Mucosa of descending colon (tissue), 3 donors: ENCODE data around the gene RPS21. TPM values are rescaled to one million over a fixed set of nuclear protein-coding genes. Genes with fewer than 3 reads are reported as not detected.

Source experiments
- ATAC-seq: fragments of 200-7000 bp; cut with Tn5 transposase; one replicate; pipeline ENCODE4 v1.9.1; 2020; ENCODE audit warnings: mild to moderate bottlenecking, moderate library complexity
- DNase-seq, 3 donors: peaks; one replicate each; pipeline ENCODE4 v3.0.0-alpha.2; 2020
- H3K36me3 ChIP-seq: fragments of 200-600 bp; one replicate; pipeline ENCODE4 v1.8.0; 2021; ENCODE audit warnings: low read depth, mild to moderate bottlenecking
- H3K4me1 ChIP-seq: fragments of 200-600 bp; one replicate; pipeline ENCODE4 v1.8.0; 2021; ENCODE audit warnings: low read depth, mild to moderate bottlenecking
- H3K4me3 ChIP-seq: fragments of 200-600 bp; one replicate; pipeline ENCODE4 v1.8.0; 2021; ENCODE audit warnings: mild to moderate bottlenecking
- H3K9me3 ChIP-seq: fragments of 200-600 bp; one replicate; pipeline ENCODE4 v1.8.0; 2021; ENCODE audit warnings: mild to moderate bottlenecking
- intact Hi-C, 2 donors: fragments of 100-400 bp; cut with DNase I in 1 of 2; cut with micrococcal nuclease in 1 of 2; formaldehyde crosslinking; loops; one replicate each; pipeline versions ENCODE4 v1.11.0 to v1.11.1; 2022; cut with DNase I, micrococcal nuclease
- total RNA-seq, 3 donors: library from RNA; stranded (reverse); fragmentation: NEBNext Ultra II Directional in 2 of 3; extraction: Animal tissue kit (Norgen Biotek cat#: 25700) in 2 of 3; gene quantifications; one replicate each; pipeline versions ENCODE4 v1.2.1 to v1.2.4, GENCODE V29; 2021 to 2023
- TF ChIP-seq, protein P1 (sequence below): fragments of 200-600 bp; IDR thresholded peaks from one replicate; pipeline ENCODE4 v1.8.0; 2022; ENCODE audit warnings: antibody characterized with exemption, mild to moderate bottlenecking
- donor health status: DM: no; HTN: no; CAD: no; lungs with moderate emphysema.
- donor health status: DM: no; HTN: no; CAD: no.
- donor health status: DM: no; HTN: yes; CAD: no.

The RPS21 gene
- total RNA-seq, 3 donors from 2014 or later: 1,171 to 1,284 (median 1,191) TPM

DNA sequence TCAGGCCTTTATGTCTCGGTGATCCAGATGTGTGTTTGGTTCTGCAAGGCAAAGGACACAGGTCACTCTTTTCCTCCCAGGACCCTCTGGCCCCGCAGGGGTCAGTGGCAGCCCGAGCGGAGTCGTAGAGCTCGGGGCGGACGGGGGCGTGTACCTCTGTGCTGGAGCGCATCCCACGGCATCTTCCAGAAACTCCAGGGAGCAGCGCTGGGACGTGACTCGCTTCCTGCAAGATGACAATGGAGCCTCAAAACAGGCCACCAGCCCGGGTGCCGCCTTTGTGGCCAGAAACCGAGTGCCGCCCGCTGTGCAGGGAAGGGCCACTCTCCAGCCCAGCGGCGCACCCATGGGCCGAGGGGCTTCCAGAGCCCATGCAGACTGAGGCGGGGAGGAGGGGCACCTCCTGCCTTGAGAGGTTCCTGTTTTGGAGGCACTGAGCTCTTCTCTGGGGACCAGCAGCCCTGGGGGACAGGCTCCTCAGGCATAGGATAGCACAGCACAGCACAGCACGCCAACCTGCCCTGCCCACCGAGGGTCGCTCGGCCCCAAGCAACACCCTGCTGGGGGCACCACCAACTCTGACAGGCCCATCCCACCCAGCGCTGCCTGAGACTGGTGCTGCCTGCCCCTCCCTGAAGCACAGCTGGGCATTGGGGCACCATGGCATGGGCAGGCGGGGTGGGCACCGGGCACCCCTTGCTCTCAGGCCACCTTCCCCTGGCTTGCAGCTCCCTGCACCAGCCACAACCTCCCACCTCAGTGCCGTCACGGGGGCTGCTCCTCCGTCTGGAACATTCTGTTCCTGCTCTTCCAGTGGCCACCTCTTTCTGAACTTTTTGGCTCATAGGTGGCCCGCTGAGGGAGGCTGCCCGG is 9.7 kb downstream of the RPS21 start:
- Histone ChIP-seq H3K4me3 (no peak overlapping the region), H3K4me1 (no peaks in the 10 kb centered on the region), H3K9me3 (no peaks in the 10 kb centered on the region), H3K36me3 (no peaks in the 10 kb centered on the region)
- intact Hi-C loops: no loop called here
- no peak for DNase-seq
- no peak for ATAC-seq
- TF ChIP-seq, protein P1, sequence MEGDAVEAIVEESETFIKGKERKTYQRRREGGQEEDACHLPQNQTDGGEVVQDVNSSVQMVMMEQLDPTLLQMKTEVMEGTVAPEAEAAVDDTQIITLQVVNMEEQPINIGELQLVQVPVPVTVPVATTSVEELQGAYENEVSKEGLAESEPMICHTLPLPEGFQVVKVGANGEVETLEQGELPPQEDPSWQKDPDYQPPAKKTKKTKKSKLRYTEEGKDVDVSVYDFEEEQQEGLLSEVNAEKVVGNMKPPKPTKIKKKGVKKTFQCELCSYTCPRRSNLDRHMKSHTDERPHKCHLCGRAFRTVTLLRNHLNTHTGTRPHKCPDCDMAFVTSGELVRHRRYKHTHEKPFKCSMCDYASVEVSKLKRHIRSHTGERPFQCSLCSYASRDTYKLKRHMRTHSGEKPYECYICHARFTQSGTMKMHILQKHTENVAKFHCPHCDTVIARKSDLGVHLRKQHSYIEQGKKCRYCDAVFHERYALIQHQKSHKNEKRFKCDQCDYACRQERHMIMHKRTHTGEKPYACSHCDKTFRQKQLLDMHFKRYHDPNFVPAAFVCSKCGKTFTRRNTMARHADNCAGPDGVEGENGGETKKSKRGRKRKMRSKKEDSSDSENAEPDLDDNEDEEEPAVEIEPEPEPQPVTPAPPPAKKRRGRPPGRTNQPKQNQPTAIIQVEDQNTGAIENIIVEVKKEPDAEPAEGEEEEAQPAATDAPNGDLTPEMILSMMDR: no peak

DNA sequence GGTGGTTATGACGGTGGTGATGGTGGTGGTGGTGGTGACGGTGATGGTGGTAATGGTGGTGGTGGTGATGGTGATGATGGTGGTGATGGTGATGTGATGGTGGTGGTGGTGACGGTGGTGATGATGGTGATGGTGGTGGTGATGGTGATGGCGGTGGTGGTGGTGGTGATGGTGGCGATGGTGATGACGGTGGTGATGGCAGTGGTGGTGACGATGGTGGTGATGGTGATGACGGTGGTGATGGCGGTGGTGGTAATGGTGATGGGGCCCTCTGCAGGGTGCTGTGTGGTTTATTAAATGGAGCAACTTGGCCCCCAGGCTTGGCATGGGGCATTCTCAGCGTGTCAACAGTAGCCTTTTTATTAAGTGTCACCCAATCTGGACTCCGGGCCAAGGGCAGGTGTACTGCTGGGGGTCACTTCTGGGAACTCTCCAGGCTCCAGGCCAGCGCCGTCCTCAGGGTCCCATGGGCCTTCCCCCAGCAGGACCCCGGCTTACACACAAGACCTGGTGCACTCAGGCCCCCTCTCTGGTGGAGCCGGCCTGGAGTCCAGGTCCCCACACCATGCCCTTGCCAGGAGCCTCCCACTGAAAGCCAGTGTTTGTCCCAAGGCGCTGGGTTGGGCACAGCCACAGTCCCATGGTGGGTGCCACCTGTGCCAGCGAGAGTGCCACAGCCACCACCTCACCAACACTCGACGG is 11.4 kb downstream of the RPS21 start:
- Histone ChIP-seq H3K4me3 (no peak overlapping the region), H3K36me3 (no peaks in the 10 kb centered on the region), H3K9me3 (no peaks in the 10 kb centered on the region), H3K4me1 (no peaks in the 10 kb centered on the region)
- intact Hi-C loops: no loop called here
- TF ChIP-seq, protein P1: no peak
- ATAC-seq (no peak), DNase-seq (no peak)

DNA sequence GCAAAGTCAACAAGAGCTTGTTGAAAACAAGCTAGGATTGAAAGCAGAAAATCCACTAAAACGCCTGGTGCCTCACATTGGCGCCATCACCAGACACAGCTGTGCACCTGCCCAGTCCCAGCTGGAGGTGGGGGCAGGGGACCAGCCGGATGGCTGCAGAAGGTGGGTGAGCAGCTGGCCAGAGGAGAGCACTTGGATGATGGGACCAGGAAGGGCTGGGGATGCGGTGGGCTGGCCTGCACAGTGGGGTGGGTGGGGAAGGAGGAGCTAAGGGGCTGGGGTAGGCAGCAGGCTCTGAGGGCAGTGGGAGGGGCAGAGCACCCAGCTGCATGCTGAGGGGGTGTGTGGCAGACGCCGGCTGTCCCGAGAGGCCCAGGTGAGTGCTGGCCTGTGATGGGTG is 13.1 kb downstream of the RPS21 start:
- ATAC-seq (no peak), DNase-seq (no peak)
- H3K4me3 ChIP-seq: no peak overlapping the region
- no peaks in the 10 kb centered on the region for H3K4me1 ChIP-seq
- intact Hi-C loops: no loop called here
- no peaks in the 10 kb centered on the region for H3K36me3 ChIP-seq
- TF ChIP-seq, protein P1: no peak
- H3K9me3 ChIP-seq: no peaks in the 10 kb centered on the region

DNA sequence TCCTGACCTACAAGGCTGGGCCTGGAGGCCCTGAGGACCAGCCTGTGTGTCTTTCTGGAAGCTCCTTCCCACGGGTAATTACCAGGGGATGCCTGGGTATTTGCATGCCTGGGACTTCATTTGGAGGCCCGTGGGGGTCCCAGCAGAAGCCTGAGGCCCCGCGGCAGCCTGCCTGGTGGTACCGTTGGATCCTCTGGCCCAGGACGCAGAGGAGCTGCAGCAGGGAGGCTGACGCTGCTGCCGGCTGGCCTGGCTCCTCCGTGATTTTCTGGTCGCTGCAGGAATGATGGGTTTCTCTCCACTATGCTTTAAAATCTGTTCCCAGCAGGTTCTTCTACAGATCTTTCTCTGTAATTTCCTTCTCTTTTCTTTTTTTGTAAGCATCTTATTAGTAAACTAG is 13.6 kb downstream of the RPS21 start:
- DNase-seq: no peak
- TF ChIP-seq, protein P1: no peak
- Histone ChIP-seq H3K9me3 (no peaks in the 10 kb centered on the region), H3K4me3 (no peak overlapping the region), H3K36me3 (no peaks in the 10 kb centered on the region), H3K4me1 (peaks cover 3% of the 10 kb centered on the region)
- intact Hi-C loops: no loop called here
- ATAC-seq: no peak

DNA sequence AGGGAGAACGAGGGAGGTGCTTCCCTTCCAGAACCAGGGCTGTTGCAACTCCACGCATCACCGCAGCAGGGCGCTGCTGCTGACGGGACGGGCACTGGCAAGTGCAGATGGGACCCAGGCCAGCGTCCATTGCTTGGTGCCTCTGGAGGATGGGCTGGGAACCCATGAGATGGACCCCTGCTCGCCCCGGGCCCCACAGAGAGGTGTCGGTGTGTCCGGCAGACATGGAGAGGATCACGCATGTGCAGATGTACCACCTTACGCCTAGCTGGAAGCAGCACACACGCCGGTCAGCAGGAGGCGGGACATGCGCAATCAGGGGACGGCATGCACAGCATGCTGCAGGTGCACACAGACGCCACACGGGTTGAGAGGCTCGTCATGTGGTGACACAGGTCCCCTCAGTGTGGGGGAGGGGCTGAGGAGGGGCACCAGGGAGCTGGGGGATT is 14.5 kb downstream of the RPS21 start:
- no peaks in the 10 kb centered on the region for H3K36me3 ChIP-seq
- no peak for DNase-seq
- intact Hi-C loops: no loop called here

More for the DNA sequence above, 14.5 kb downstream of the RPS21 start:
- H3K4me1 ChIP-seq: peaks cover 11% of the 10 kb centered on the region
- no peak for ATAC-seq
- H3K4me3 ChIP-seq: no peak overlapping the region
- H3K9me3 ChIP-seq: no peaks in the 10 kb centered on the region
- TF ChIP-seq, protein P1: no peak
